ENCODE measurements around the gene FRRS1L. TPM values are rescaled to one million over a fixed set of nuclear protein-coding genes. Genes with fewer than 3 reads are reported as not detected.

Gene FRRS1L
- total RNA-seq, 1 donor from 2014 or later = not detected

- ATAC-seq (ENCODE audit: low read depth) = no peak
- TF ChIP-seq CTCF (IDR thresholded peaks at IDR 0.05) = no peak
- Mint-ChIP-seq H3K4me3 (peak overlapping the region; percentile 36), H3K27ac (peak overlapping the region; percentile 61), H3K9me3 (peaks cover 4% of the 10 kb centered on the region), H3K4me1 (peaks cover 58% of the 10 kb centered on the region), H3K36me3 (ENCODE audit: low read depth) (peaks cover 30% of the 10 kb centered on the region), H3K27me3 (no peaks in the 10 kb centered on the region)
- intact Hi-C loops (cut with micrococcal nuclease) = loop anchor here (10.0 kb wide), 1 partner anchor 357 kb away; no protein-coding TSS in a partner anchor
- ChIA-PET POLR2A (no interaction called here), CTCF (no interaction called here)
- no peak for DNase-seq
Observed at GRCh38 chr9:109107402-109108240, 59.4 kb downstream of the FRRS1L start.

GRCh38 chr9:109101810-109102209, 65.2 kb downstream of the FRRS1L start:
- Mint-ChIP-seq H3K4me1 (peaks cover 42% of the 10 kb centered on the region), H3K27me3 (no peaks in the 10 kb centered on the region)
- TF ChIP-seq CTCF (IDR thresholded peaks at IDR 0.05) = no peak

GRCh38 chr9:109101202-109101595, 65.8 kb downstream of the FRRS1L start:
- Mint-ChIP-seq H3K27me3 (no peaks in the 10 kb centered on the region), H3K36me3 (ENCODE audit: low read depth) (peaks cover 64% of the 10 kb centered on the region), H3K27ac (no peak overlapping the region), H3K4me3 (no peak overlapping the region), H3K4me1 (peaks cover 40% of the 10 kb centered on the region), H3K9me3 (peaks cover 4% of the 10 kb centered on the region)
- ATAC-seq (ENCODE audit: low read depth) (no peak), DNase-seq (no peak)
- CTCF ChIA-PET = no interaction called here
- intact Hi-C loops (cut with micrococcal nuclease) = loop anchor here (1.0 to 10.0 kb wide), 2 partner anchors 9 to 364 kb away; no protein-coding TSS in a partner anchor
- POLR2A ChIA-PET = interaction anchor here (0.9 to 1.4 kb wide), 2 partner anchors 17 to 18 kb away, joined by 3 to 4 read pairs; partner anchors contain the start of gene TMEM245
- no peak for TF ChIP-seq CTCF (IDR thresholded peaks at IDR 0.05)

More at GRCh38 chr9:109101810-109102209, 65.2 kb downstream of the FRRS1L start:
- ATAC-seq (ENCODE audit: low read depth) = peak; percentile 50
- Mint-ChIP-seq H3K27ac (peak overlapping the region; percentile 35), H3K4me3 (no peak overlapping the region), H3K9me3 (peaks cover 4% of the 10 kb centered on the region), H3K36me3 (ENCODE audit: low read depth) (peaks cover 61% of the 10 kb centered on the region)
- ChIA-PET CTCF (no interaction called here), POLR2A (no interaction called here)
- DNase-seq = no peak
- intact Hi-C loops (cut with micrococcal nuclease) = loop anchor here (1.0 to 10.0 kb wide), 2 partner anchors 8 to 363 kb away; no protein-coding TSS in a partner anchor

GRCh38 chr9:109100543-109101201, 66.4 kb downstream of the FRRS1L start:
- ChIA-PET POLR2A (interaction anchor here (0.9 to 1.4 kb wide), 2 partner anchors 18 to 19 kb away, joined by 3 to 4 read pairs; partner anchors contain the start of gene TMEM245), CTCF (no interaction called here)
- H3K27me3 Mint-ChIP-seq = no peaks in the 10 kb centered on the region
- DNase-seq (no peak), ATAC-seq (ENCODE audit: low read depth) (no peak)
- intact Hi-C loops (cut with micrococcal nuclease) = loop anchor here (1.0 to 10.0 kb wide), 2 partner anchors 10 to 364 kb away; no protein-coding TSS in a partner anchor
- peaks cover 4% of the 10 kb centered on the region for H3K9me3 Mint-ChIP-seq
- no peak overlapping the region for H3K4me3 Mint-ChIP-seq
- peaks cover 40% of the 10 kb centered on the region for H3K4me1 Mint-ChIP-seq
- TF ChIP-seq CTCF (IDR thresholded peaks at IDR 0.05) = no peak
- no peak overlapping the region for H3K27ac Mint-ChIP-seq
- peaks cover 68% of the 10 kb centered on the region for H3K36me3 Mint-ChIP-seq (ENCODE audit: low read depth)

- Mint-ChIP-seq H3K4me1 (peaks cover 40% of the 10 kb centered on the region), H3K9me3 (peaks cover 2% of the 10 kb centered on the region), H3K36me3 (ENCODE audit: low read depth) (peaks cover 69% of the 10 kb centered on the region), H3K27ac (no peak overlapping the region), H3K27me3 (no peaks in the 10 kb centered on the region), H3K4me3 (no peak overlapping the region)
- no peak for DNase-seq
- ChIA-PET POLR2A (no interaction called here), CTCF (interaction anchor here (1.5 kb wide), 1 partner anchor 371 kb away, joined by 3 read pairs; no protein-coding TSS in a partner anchor)
- no peak for ATAC-seq (ENCODE audit: low read depth)
- intact Hi-C loops (cut with micrococcal nuclease) = no loop called here
- no peak for TF ChIP-seq CTCF (IDR thresholded peaks at IDR 0.05)
Observed at GRCh38 chr9:109098960-109099308, 68.1 kb downstream of the FRRS1L start.

Measured in activated B cell treated with CpG ODN at 0.5 μM for 24 hours (primary cell).